ENCODE measurements around the gene NRAP.

DNA sequence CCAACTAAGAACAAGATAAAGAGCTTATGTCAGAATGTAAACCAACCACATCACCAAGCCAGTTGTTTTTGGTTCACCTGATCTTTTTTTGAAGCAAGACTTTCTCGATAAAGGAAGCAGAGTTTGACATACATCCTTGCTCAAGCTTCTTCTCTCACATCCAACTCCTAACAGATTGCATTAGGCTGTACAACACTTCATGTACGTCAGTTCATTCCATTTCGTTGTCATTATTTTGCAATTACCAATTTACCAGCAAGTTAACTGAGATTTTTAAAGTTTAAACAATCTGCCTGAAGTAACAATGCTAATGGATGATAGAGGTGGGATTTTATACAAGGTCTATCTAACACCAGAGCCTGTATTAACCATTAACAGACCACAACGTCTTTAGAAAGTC, 41.0 kb downstream of the NRAP start:
- TF ChIP-seq TAF1 (IDR thresholded peaks at IDR 0.05; ENCODE audit: low read depth) (no peak), EGR1 (IDR thresholded peaks at IDR 0.05) (no peak), EP300 (IDR thresholded peaks at IDR 0.05; ENCODE audit: borderline replicate concordance) (no peak)

Measured in Ishikawa (cell line).